ENCODE data around the gene CALML6. TPM values are rescaled to one million over a fixed set of nuclear protein-coding genes. Genes with fewer than 3 reads are reported as not detected.

CALML6 gene
- total and polyA plus RNA-seq, 10 of the 15 experiments (the other 5 are each of a cell fraction or from before 2014, with no cell fraction given), result 0.07 to 1.3 (median 0.21) TPM; not detected in 5

- ChIA-PET CTCF (no interaction called here), RAD21 (ENCODE audit: unreplicated experiment) (no interaction called here), POLR2A (no interaction called here), SMC1A (ENCODE audit: uncharacterized antibody, unreplicated experiment) (no interaction called here)
- H3K9me3 ChIP-seq (replicated peaks; ENCODE audit: control insufficient read depth, insufficient read depth, low read length), result no peaks in the 10 kb centered on the region
- intact Hi-C loops (cut with micrococcal nuclease; ENCODE audit: unreplicated experiment) (no loop called here), in situ Hi-C loops (cut with MboI) (loop anchor here (25.0 kb wide), 1 partner anchor 829 kb away; no protein-coding TSS in a partner anchor)
- H3K27ac ChIP-seq (ENCODE audit: control insufficient read depth, insufficient read depth), result no peak overlapping the region
- no peaks in the 10 kb centered on the region for H4K20me1 ChIP-seq (ENCODE audit: control insufficient read depth, insufficient read depth)
- WGBS (ENCODE audit: insufficient coverage, insufficient replicate concordance, low lambda C conversion rate, missing lambda C conversion rate), result 55% methylated on average over 29 of the region's 29 CpGs
- no peak overlapping the region for H3K4me3 ChIP-seq
- TF ChIP-seq IKZF2 (IDR thresholded peaks at IDR 0.05), result no peak
- no peak for TF ChIP-seq STAT1 (conservative IDR thresholded peaks at IDR 0.05)
- no peak for TF ChIP-seq ETV6 (conservative IDR thresholded peaks at IDR 0.05 in 1 of 2, IDR thresholded peaks at IDR 0.05 in 1 of 2; ENCODE audit: borderline replicate concordance in 1 of 2, low read depth in 1 of 2)
- TF ChIP-seq NFIC (IDR thresholded peaks at IDR 0.05; ENCODE audit: low read depth, low read length), result no peak
- TF ChIP-seq PML (IDR thresholded peaks at IDR 0.05; ENCODE audit: low read length), result no peak
- TF ChIP-seq PAX5 (IDR thresholded peaks at IDR 0.05; ENCODE audit: borderline replicate concordance, low read depth, low read length), result no peak
- no peak for TF ChIP-seq RAD51 (IDR thresholded peaks at IDR 0.05)
- TF ChIP-seq POLR2A (IDR thresholded peaks at IDR 0.05; ENCODE audit: low read depth, low read length), result no peak
- H3K36me3 ChIP-seq (ENCODE audit: control insufficient read depth in 2 of 2, insufficient read depth in 2 of 2, low read length in 1 of 2), result no peaks in the 10 kb centered on the region
- H2AFZ ChIP-seq (ENCODE audit: control insufficient read depth, low read depth, low read length), result no peak overlapping the region
- H3K9ac ChIP-seq (ENCODE audit: control insufficient read depth, insufficient read depth, low read length), result no peak overlapping the region
- no TSS peak for BruUV-seq (replicated peaks)
- no peak for DNase-seq (ENCODE audit: low read depth, low spot score)
- H3K79me2 ChIP-seq (ENCODE audit: control insufficient read depth, insufficient read depth, low read length), result no peaks in the 10 kb centered on the region
- no peak for FAIRE-seq
- H3K4me2 ChIP-seq (ENCODE audit: control insufficient read depth, insufficient read depth), result no peak overlapping the region
- H3K27me3 ChIP-seq (replicated peaks in 1 of 2; ENCODE audit: control insufficient read depth in 2 of 2, insufficient read depth in 2 of 2, low read length in 1 of 2), result peaks cover 0 to 3% of the 10 kb centered on the region in 2 experiments; a peak in 1 of 4 replicates
- ATAC-seq, result no peak
- no peaks in the 10 kb centered on the region for H3K4me1 ChIP-seq (ENCODE audit: control insufficient read depth, insufficient read depth, low read length)
Measured at GRCh38 chr1:1958071-1958541, 43.0 kb downstream of the CALML6 start.

- Histone ChIP-seq H3K27ac (ENCODE audit: control insufficient read depth, insufficient read depth) (no peak overlapping the region), H3K9ac (ENCODE audit: control insufficient read depth, insufficient read depth, low read length) (no peak overlapping the region), H3K79me2 (ENCODE audit: control insufficient read depth, insufficient read depth, low read length) (no peaks in the 10 kb centered on the region), H3K4me3 (no peak overlapping the region), H3K27me3 (replicated peaks in 1 of 2; ENCODE audit: control insufficient read depth in 2 of 2, insufficient read depth in 2 of 2, low read length in 1 of 2) (peaks cover 0 to 3% of the 10 kb centered on the region in 2 experiments; a peak in 1 of 4 replicates), H3K4me1 (ENCODE audit: control insufficient read depth, insufficient read depth, low read length) (no peaks in the 10 kb centered on the region), H3K4me2 (ENCODE audit: control insufficient read depth, insufficient read depth) (no peak overlapping the region), H3K9me3 (replicated peaks; ENCODE audit: control insufficient read depth, insufficient read depth, low read length) (no peaks in the 10 kb centered on the region), H3K36me3 (ENCODE audit: control insufficient read depth in 2 of 2, insufficient read depth in 2 of 2, low read length in 1 of 2) (no peaks in the 10 kb centered on the region), H4K20me1 (ENCODE audit: control insufficient read depth, insufficient read depth) (no peaks in the 10 kb centered on the region), H2AFZ (ENCODE audit: control insufficient read depth, low read depth, low read length) (no peak overlapping the region)
- SMC1A ChIA-PET (ENCODE audit: uncharacterized antibody, unreplicated experiment), result interaction anchor here (0.8 kb wide), 1 partner anchor 42 kb away, joined by 3 read pairs; no protein-coding TSS in a partner anchor
- no peak for FAIRE-seq
- POLR2A ChIA-PET, result no interaction called here
- intact Hi-C loops (cut with micrococcal nuclease; ENCODE audit: unreplicated experiment), result no loop called here
- RAD21 ChIA-PET (ENCODE audit: unreplicated experiment), result no interaction called here
- WGBS (ENCODE audit: insufficient coverage, insufficient replicate concordance, low lambda C conversion rate, missing lambda C conversion rate), result 46% methylated on average over 12 of the region's 12 CpGs
- CTCF ChIA-PET, result interaction anchor here (1.8 to 3.9 kb wide), 2 partner anchors 11 to 85 kb away, joined by 4 to 17 read pairs; no protein-coding TSS in a partner anchor
- no peak for DNase-seq (ENCODE audit: low read depth, low spot score)
- in situ Hi-C loops (cut with MboI), result loop anchor here (25.0 kb wide), 1 partner anchor 828 kb away; no protein-coding TSS in a partner anchor
- no TSS peak for BruUV-seq (replicated peaks)
- no peak for TF ChIP-seq BRCA1 (IDR thresholded peaks at IDR 0.05; ENCODE audit: low read depth, low read length)
- no peak for ATAC-seq
Measured at GRCh38 chr1:1959459-1959839, 44.4 kb downstream of the CALML6 start.

All from GM12878 (cell line).